Measurements from ENCODE around the gene POR.

GRCh38 chr7:75916685-75917634, 2.0 kb downstream of the POR start:
- TF ChIP-seq EZH2phosphoT487 (IDR thresholded peaks at IDR 0.05; ENCODE audit: borderline replicate concordance, low read depth) = no peak
- no peak for TF ChIP-seq CTCF (IDR thresholded peaks at IDR 0.05)
- TF ChIP-seq EP300 (IDR thresholded peaks at IDR 0.05; ENCODE audit: borderline replicate concordance in 1 of 2, low read depth in 1 of 2, low read length in 1 of 2) = no peak
- no peak for TF ChIP-seq RFX5 (IDR thresholded peaks at IDR 0.05; ENCODE audit: low read length)
- TF ChIP-seq JUND (IDR thresholded peaks at IDR 0.05) = no peak
- no peak for TF ChIP-seq REST (IDR thresholded peaks at IDR 0.05; ENCODE audit: low read depth, low read length)
- no peak for TF ChIP-seq YY1 (IDR thresholded peaks at IDR 0.05; ENCODE audit: low read depth)
- TF ChIP-seq TEAD4 (IDR thresholded peaks at IDR 0.05; ENCODE audit: borderline replicate concordance, insufficient read depth) = no peak
- TF ChIP-seq USF2 (IDR thresholded peaks at IDR 0.05; ENCODE audit: borderline replicate concordance, low read depth, low read length) = no peak
